GM13976 (cell line): ENCODE measurements around the gene THBS2.

ENCODE experiments used
- DNase-seq: peaks from one replicate; pipeline ENCODE4 v3.0.0; 2012; ENCODE audit warnings: low spot score
- in situ Hi-C: fragments of 300-500 bp; cut with MboI; formaldehyde crosslinking; loops from one replicate; pipeline ENCODE4 v1.12.0; 2022; ENCODE audit warnings: low sequenced_read_pairs, mixed read lengths, inconsistent platforms; ENCODE audit not compliant: unreplicated experiment
- TF ChIP-seq, protein P1 (sequence below): IDR thresholded peaks from 2 replicates; pipeline ENCODE4 v1.5.1; 2012; ENCODE audit warnings: borderline replicate concordance, mild to moderate bottlenecking; ENCODE audit not compliant: insufficient read depth; ENCODE audit errors: extremely low read depth, missing control alignments, control extremely low read depth

Gene THBS2

GRCh38 chr6:169166896-169167580, 86.6 kb downstream of the THBS2 start:
- DNase-seq: no peak
- in situ Hi-C loops: no loop called here
- TF ChIP-seq, protein P1, sequence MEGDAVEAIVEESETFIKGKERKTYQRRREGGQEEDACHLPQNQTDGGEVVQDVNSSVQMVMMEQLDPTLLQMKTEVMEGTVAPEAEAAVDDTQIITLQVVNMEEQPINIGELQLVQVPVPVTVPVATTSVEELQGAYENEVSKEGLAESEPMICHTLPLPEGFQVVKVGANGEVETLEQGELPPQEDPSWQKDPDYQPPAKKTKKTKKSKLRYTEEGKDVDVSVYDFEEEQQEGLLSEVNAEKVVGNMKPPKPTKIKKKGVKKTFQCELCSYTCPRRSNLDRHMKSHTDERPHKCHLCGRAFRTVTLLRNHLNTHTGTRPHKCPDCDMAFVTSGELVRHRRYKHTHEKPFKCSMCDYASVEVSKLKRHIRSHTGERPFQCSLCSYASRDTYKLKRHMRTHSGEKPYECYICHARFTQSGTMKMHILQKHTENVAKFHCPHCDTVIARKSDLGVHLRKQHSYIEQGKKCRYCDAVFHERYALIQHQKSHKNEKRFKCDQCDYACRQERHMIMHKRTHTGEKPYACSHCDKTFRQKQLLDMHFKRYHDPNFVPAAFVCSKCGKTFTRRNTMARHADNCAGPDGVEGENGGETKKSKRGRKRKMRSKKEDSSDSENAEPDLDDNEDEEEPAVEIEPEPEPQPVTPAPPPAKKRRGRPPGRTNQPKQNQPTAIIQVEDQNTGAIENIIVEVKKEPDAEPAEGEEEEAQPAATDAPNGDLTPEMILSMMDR: no peak
